HG02943 (cell line): ENCODE results near the gene PDE1A.
"Not testable (repeated sequence)": the region's sequence is repeated elsewhere in the genome, so short reads cannot be mapped to it uniquely, and the experiment has no call there.

Experiments used
- ATAC-seq: cut with Tn5 transposase; IDR thresholded peaks from one replicate; pipeline ENCODE4 v1.9.1; 2021; ENCODE audit warnings: mild to moderate bottlenecking, low read depth, moderate library complexity; ENCODE audit not compliant: unreplicated experiment

The PDE1A gene

DNA sequence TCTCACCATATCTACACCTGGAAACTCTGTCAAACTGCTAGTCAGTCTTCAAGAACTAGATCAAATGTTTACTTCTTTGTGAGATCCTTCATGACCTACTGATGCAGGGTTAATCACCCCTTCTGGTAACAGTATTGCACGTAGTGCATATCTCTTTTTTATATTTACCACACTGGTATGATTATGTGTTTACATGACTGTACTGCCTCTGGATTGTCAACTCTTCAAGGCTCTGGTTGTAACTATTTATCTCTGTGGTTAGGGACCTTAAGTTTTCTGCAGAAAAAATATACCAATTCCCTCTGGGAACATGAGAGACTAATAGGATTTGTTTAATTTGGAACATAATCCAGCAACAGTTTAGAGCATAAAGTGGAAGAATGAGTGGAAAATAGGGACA is 135.5 kb downstream of the PDE1A start:
- no peak for ATAC-seq

DNA sequence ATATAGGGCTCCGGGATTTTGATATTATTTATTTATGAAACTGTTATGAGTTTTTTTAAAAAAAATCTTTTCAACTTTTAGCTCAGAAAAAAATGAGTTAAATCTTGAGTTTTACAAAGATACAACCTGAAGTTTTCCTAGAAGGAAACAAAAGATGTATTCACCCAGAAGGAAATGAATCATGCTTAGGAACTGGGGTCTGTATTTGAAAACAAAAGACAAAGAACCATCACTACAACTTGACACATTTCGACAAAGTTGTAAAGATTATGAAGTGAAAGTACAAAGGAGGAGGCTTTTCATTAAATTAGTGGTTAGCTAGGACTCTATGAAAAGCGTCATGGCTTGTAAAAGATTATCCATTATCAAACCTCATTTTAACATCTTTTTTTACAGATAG is 143.3 kb downstream of the PDE1A start:
- no peak for ATAC-seq

DNA sequence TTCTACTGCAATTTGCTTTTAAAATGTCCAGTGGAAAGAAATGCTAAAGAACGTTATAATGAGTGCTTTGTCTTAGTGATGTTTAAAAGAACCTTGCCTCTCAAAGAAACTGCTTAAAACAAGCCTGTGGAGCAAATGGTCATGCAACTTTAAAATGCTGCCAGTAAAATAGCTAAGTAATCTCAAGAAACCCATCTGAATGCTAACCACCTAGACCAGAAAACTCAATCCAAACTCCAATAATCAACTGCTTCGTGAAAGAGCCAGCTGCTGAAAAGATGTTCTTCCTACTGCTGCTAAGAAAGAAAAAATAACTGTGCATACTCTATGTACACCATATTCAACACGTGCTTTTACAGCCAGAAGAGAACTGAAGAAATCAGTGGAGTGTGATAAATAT is 145.6 kb downstream of the PDE1A start:
- no peak for ATAC-seq

DNA sequence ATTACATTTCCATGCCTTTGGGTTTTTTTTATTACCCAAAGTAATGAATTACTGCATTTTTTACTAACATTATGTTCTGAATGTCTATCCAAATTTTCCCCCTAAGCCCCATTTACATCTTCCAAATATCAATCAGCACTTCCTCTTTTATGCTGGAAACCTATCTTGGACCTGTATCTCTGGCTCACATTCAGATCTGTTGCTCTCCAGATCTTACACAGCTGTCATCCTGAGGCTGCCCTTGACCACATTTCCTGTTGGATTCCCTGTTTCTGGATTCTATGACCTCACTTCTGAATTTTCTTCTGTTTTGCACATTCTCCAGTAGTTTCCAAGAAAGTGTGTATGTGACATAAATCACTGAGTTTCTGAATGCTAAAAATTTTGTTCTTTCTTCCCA is 146.7 kb downstream of the PDE1A start:
- no peak for ATAC-seq

DNA sequence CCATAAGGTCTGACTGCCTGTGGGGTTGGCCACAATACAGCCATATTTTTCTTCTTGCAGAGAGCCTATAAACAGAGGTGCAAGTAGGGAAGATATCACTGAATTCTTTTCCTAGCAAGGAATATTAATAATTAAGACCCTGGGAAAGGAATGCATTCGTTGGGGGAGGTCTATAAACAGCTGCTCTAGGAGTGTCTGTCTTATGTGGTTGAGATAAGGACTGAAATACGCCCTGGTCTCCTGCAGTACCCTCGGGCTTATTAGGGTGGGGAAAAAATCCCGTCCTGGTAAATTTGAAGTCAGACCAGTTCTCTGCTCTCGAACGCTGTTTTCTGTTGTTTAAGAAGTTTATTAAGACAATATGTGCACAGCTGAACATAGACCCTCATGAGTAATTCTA is 150.2 kb downstream of the PDE1A start:
- not testable (repeated sequence) for ATAC-seq

DNA sequence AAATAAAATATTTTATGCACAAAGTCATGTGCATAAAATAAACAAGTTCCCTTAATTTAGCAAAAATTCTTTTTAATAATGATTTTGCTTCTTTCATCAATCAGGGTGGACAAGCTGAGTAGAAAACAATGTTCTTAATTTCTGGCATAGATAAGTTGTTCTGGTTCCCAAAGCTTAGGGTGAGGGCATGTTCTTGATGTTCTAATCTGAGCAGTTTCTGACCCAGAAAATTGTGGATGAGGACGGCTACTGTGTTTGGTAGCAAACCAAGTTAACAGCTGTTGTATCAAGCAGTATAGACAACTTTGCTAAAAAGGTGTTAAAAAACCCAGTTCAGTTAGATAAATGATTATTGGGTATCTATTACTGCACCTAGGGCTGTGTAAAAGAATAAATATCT is 158.9 kb downstream of the PDE1A start:
- ATAC-seq, result no peak

DNA sequence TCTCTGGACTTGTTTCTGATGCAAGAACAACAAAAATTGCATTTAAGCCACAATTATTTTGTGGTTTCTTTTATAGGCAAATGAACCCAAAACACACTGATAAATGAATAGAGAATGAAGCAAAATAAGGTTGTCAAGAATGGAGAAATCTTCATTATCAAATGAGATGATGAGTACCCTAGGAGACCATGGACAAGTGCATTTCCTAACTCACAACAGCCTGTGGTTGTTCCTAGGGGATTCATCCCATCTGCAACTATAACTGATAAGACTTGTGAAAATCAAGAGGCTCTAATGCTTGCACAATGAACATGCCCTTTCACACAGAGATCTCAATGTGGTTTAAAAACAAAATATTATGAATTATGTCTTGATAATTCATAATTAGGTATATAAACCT is 159.9 kb downstream of the PDE1A start:
- no peak for ATAC-seq

DNA sequence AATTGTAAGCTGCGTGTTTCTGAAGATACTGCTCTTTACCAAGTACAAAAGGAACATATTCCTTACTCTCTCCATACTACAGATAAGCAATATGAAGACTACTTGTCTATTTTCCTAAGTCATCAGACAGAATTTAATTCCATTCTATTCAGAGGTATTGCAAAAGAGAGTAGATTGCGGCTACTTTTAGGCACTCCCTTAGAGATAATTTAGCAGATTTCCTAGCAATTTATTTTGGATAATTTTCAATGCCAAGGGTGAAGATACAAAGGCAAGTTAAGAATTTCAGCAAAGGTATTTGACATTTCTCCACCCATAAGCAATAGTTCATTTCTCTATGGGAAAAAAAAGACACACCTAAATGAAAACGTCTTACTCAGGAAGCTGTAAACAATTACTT is 161.1 kb downstream of the PDE1A start:
- no peak for ATAC-seq

DNA sequence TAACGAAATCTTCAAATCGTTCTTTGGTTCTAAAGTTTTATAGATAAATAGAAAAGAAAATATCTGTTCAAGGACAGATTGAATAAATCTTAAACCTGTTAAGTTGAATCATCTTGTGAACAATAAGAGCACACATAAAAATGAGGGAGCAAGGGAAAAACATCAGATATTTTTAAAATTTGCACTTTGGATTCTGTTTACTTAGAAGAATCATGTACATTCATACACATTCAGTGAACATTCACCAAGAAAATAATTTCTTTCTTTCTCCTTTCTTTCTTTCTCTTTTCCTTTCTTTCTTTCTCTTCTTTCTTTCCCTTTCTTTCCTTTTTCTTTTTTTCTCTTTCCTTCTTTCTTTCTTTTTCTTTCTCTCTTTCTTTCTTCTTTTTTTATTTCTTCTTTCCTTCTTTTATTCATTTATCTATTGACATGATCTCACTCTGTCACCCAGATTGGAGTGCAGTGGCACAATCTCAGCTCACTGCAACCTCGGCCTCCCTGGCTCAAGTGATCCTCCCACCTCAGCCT is 164.9 kb downstream of the PDE1A start:
- ATAC-seq, result no peak

DNA sequence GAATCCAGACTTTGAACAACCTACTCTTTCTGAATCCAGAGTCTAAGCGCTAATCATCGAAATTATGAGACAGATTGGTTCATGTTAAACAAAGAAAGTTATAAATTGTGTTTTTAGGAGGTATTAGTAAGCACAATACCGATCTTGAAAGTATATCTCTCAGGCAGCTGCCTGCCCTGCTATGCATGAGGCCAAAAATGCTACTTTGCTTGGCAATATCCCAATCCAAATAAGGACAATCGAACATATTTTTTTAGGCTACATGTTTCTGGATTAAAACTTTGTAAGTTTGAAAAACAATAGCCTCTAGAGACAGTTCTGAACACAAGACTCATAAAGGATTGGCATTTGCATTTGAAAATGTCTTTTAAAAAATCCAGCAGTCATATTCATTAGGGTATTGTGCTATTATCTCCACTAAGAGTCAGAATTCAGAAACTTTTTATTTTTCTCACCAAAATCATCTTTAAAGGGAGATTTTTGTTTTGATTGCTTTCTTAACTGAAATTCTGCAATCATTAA is 167.1 kb downstream of the PDE1A start:
- ATAC-seq, result no peak

DNA sequence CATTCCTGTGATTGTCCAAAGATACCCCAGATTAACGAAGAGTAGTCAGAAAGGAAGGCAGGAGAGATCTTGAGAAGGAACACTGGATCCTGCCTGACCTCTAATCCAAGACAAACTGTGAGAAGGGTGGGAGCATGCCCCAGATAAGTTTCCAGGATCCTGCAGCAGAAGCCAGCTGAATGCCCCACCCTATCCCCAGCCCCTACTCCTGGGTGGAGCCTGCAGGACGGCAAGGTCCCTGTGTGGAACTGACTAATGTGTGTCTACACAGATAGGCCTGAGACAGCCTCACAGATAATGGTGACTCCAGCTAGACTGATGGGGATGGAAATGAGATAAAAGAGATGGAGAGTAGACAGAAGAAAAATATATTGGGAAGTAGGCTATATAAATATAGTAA is 174.3 kb downstream of the PDE1A start:
- ATAC-seq, result no peak

DNA sequence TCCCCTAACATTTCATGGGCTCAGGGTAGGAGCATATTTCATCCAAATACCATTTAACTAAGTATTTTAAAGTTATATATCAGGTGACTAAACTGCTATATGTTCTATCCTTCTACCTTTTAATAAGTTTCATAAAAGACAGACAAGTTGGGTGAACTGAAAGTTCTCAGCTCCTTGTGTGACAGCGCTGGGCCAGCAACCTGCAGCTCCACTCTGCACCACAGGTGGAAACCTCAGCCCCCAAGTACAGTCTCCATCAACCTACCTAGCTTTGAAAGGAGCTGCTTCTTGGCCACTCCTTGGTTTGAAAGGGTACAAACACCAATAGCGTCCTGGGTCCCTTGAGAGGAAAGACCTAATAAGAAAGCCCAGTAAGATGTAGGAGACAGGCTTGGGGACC is 177.9 kb downstream of the PDE1A start:
- ATAC-seq, result no peak

DNA sequence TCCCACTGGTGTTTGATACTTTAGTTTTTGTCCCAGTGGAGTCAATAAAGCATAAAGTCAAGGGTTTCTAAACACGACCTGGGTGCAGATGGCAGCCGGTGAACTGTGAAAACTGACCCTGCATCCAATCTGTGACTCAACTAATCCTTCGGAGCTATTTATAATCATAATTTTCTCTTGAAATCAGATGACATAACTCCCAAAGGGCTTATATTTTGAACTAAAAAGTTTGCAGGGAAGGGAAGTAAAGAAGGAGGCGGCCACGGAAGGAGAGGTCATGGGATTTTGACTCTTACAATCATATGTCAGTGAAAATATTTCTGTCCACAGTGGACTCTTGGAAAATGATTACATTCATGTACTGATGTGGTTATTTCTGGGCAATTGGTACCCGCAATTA is 178.5 kb downstream of the PDE1A start:
- ATAC-seq, result no peak

DNA sequence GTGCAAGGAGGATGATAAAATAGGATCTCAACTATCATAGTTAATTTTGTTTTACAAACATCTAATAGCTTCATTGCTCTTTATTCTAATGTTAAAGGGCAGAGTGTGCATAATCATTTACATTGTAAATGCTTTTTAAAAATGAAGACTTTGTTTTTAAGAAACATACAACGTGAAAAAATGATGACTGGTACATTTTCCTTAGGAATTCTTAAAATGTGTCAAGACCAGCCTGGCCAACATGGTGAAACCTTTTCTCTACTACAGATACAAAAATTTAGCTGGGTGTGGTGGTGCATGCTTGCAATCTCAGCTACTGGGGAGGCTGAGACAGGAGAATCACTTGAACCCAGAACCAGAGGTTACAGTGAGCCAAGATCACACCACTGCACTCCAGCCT is 179.0 kb downstream of the PDE1A start:
- ATAC-seq, result no peak

DNA sequence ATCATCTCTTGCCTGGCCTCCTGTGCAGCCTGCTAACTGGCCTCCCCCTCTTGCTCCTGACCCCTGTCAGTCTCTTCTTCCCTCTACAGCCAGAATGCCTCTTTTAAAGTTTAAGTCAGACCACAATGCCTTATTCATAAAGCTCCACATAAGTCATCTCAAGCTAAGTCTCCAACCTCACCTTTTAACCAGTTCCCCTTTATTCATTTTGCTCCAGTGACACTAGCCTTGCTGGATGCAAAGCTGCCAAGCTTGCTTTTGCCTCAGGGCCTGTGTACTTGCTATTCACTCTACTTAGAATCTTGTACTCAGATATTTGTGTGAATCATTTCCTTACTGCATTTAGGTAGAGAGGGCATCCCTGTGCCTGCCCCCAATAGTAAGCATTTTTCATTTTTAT is 180.9 kb downstream of the PDE1A start:
- no peak for ATAC-seq

DNA sequence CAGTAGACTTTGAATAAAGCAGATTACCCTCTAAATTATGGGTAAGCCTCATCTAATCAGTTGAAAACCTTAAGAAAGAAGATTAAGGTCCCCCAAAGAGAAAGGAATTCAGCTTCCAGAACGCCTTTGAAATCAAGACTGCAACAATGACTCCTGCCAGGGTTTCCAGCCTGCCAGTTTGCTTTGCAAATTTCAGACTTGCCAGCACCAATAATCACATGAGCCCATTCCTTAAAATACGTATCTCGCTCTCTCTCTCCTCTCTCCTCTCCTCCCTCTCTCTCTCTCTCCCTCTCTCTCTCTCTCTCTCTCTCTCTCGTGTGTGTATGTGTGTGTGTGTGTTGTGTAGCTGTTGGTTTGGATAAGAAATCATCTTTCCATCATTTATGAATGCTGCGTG is 184.2 kb downstream of the PDE1A start:
- no peak for ATAC-seq

DNA sequence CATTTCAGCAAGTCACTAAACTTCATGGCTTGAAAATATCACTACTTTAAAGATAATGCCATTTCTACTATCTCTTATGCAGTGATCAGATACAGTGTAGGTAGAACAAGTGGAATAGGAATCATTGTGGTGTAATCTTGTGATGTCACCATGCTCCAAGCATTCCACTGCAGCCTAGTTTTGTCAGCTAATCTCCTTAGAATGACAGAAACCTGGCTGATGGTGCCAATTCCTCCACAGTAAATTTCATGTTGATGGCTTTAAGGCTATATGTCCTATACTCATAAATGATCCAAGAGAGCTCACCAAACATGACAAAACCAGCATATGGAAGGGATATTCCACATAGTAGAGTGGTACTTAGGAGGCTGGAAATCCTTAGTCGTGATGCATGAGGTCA is 184.9 kb downstream of the PDE1A start:
- no peak for ATAC-seq

DNA sequence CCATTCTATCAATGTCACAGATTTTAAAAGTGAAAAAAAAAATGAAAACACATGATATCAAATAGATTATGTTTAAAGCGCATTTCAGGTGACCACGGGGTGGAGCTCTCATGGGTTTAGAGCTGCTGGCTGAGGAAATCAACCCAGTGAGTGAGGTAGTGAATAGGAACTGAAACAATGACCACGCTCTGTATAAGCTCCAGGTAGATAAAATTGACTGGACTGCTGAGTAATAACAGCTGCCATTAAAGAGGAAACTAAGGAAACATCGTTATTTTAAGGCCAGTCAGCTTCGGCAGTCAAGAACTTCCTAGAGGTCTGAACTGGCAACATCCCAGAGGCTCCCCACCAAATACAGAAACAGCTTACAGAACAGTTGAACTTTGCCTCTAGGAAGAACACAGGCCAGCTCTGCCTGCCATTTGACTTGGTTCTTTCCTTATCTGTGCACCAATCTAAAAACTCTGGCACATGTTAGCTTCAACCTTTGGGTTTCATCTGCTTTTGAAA is 185.9 kb downstream of the PDE1A start:
- ATAC-seq, result peak; percentile 100

DNA sequence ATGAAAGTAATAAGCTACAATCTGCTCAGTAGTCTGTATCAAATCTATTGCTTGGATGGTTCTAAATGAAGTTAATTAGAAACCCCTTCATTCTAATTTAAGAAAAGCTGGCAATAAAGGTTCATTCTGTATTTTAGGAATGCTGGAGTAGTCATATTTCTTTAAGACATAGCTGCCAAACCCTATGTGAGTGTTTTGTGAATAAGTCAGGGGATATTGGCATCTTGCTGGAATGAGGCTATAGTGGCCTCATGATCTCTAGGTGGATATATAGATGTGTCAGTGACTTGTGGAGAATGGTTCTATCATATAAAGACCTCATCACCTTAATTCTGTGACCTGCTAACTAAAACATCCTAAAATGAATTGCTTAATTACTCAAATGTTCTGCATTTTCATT is 196.3 kb downstream of the PDE1A start:
- no peak for ATAC-seq

DNA sequence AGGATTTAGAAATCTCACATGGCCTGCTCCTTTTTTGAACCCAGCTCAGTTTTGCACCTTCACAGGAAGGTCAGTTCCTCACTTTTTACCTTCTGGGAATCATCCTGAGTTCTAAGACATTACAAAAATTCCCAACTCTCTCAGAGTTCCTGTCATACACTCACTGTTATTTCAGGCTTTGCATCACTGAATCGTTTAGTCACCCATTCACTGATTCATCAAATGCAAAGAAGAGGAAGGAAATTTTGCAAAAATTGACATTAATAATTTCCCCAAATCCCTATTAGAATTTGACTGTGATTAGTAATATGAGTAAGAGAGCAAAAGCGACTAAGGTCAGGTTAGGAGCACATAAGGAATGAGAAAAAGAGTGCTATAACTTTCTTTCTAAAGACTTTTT is 197.5 kb downstream of the PDE1A start:
- ATAC-seq, result no peak

DNA sequence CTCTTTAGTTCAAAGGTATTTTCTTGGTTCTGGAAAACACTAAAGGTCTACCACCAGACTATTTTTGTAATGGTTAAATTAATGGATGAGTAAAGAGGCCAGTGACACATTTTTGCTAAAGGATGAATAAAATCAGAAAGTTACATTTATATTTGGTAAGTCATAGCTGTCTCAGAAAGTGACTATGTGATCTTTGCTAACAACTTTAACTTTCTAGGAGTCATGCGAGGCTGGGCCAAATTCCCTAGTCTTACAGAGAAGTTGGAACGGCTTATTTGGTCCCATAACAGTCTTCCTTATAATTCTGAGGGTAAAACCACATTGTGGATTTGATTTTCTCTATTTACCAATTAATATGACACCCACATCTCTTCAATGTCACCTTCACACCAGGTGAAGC is 198.1 kb downstream of the PDE1A start:
- no peak for ATAC-seq

DNA sequence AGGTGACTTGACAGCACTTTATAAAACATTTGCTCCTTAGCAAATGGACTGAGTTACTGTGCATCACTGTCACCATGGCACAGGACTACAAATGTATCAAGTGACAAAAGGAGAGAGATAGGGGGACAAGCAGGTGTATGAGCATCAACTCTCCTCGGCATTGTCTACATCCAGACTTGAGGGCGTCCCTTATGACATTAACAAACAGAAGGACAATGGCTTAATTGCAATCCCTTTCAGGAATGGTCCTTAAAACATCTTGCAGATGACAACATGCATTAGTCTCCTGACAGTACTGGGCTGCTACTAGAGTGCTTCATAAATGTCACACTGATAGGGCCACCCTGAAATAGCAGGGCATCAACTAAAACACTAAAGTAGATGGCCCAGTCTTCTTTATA is 198.8 kb downstream of the PDE1A start:
- no peak for ATAC-seq

DNA sequence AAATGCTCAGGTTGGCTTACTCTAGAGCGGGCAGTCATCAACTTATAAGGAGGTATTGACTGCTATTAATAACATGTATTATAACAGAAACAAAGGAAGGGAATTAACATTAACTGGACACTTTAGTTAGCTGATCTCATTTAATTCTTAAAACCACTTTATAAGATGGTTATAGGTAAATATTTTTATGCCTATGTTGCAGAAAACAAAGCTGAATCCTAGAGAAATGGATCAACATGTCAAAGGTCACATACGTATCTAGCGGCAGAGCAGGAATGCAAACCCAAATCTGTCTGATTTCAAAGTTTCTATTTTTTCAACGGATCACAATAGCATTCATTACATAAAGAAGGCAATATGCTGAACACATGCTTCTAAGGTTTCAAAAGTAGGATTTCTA is 200.0 kb downstream of the PDE1A start:
- no peak for ATAC-seq
